Large intestine (tissue), 3 donors: ENCODE measurements around the gene ZNF471. TPM values are rescaled to one million over a fixed set of nuclear protein-coding genes. Genes with fewer than 3 reads are reported as not detected.

Source experiments
- DNase-seq, 2 donors: peaks; one replicate each; pipeline versions ENCODE4 v3.0.0 to v3.0.0-alpha.2; 2013
- H3K27ac ChIP-seq: one replicate; pipeline ENCODE4 v1.5.1; 2013; ENCODE audit warnings: low read length
- H3K27me3 ChIP-seq: 2 replicates; pipeline ENCODE4 v1.6.1; 2013; ENCODE audit warnings: low read length; ENCODE audit not compliant: control insufficient read depth, insufficient read depth
- H3K36me3 ChIP-seq: 2 replicates; pipeline ENCODE4 v1.6.1; 2013; ENCODE audit warnings: low read length; ENCODE audit not compliant: control insufficient read depth, insufficient read depth
- H3K4me1 ChIP-seq: one replicate; pipeline ENCODE4 v1.6.1; 2013; ENCODE audit warnings: low read length; ENCODE audit not compliant: control insufficient read depth, insufficient read depth
- H3K4me3 ChIP-seq: one replicate; pipeline ENCODE4 v1.5.1; 2013; ENCODE audit warnings: low read length
- H3K9me3 ChIP-seq: one replicate; pipeline ENCODE4 v1.6.1; 2013; ENCODE audit warnings: mild to moderate bottlenecking, low read depth, low read length, moderate library complexity; ENCODE audit not compliant: control insufficient read depth
- WGBS: methylation state at CpG from one replicate; pipeline ENCODE4 v1.1.5; 2013; ENCODE audit warnings: low lambda C conversion rate; ENCODE audit not compliant: insufficient coverage; 5-methylcytosine and 5-hydroxymethylcytosine counted together
- polyA plus RNA-seq: library from polyadenylated mRNA; unstranded; fragments of 120-200 nt; gene quantifications from one replicate; pipeline ENCODE4 v1.2.1, GENCODE V29; 2013

Gene ZNF471
- polyA plus RNA-seq, 1 donor = 11.7 TPM

GRCh38 chr19:56525214-56525860, 17.7 kb downstream of the ZNF471 start:
- DNase-seq = no peak
- Histone ChIP-seq H3K36me3 (peaks cover 5% of the 10 kb centered on the region), H3K4me3 (no peak overlapping the region), H3K9me3 (peaks cover 18% of the 10 kb centered on the region), H3K4me1 (no peaks in the 10 kb centered on the region), H3K27ac (no peak overlapping the region), H3K27me3 (no peaks in the 10 kb centered on the region)
- WGBS = 100% methylated on average over 1 of the region's 4 CpGs

- no CpG with 5 or more reads among the region's 3 CpGs for WGBS
- H3K27ac ChIP-seq = no peak overlapping the region
These were observed 29.8 kb downstream of the ZNF471 start for GRCh38 chr19:56537442-56537841.

GRCh38 chr19:56538254-56538760, 30.7 kb downstream of the ZNF471 start:
- no CpG with 5 or more reads among the region's 46 CpGs for WGBS
- peaks cover 22% of the 10 kb centered on the region for H3K9me3 ChIP-seq
- DNase-seq = peak; percentile 90 to 97

More at GRCh38 chr19:56537442-56537841, 29.8 kb downstream of the ZNF471 start:
- Histone ChIP-seq H3K4me1 (no peaks in the 10 kb centered on the region), H3K9me3 (peaks cover 22% of the 10 kb centered on the region), H3K4me3 (no peak overlapping the region), H3K27me3 (no peaks in the 10 kb centered on the region), H3K36me3 (peaks cover 13% of the 10 kb centered on the region)
- no peak for DNase-seq

GRCh38 chr19:56538761-56539263, 31.2 kb downstream of the ZNF471 start, which contains the start of gene ZFP28:
Gene ZFP28 (plus strand): TSS chr19:56538948. CDS start chr19:56539019, 71 bp downstream.
- DNase-seq = peak; percentile 66 to 84
- H3K9me3 ChIP-seq = peaks cover 22% of the 10 kb centered on the region
- WGBS = no CpG with 5 or more reads among the region's 65 CpGs
- H3K4me3 ChIP-seq = peak within 1 kb of the TSS; percentile 84
- peak within 1 kb of the TSS; percentile 94 for H3K27ac ChIP-seq
- no peaks in the 10 kb centered on the region for H3K27me3 ChIP-seq
- peaks cover 13% of the 10 kb centered on the region for H3K36me3 ChIP-seq
- no peaks in the 10 kb centered on the region for H3K4me1 ChIP-seq

More at GRCh38 chr19:56538254-56538760, 30.7 kb downstream of the ZNF471 start:
- peak overlapping the region; percentile 94 for H3K27ac ChIP-seq
- H3K36me3 ChIP-seq = peaks cover 13% of the 10 kb centered on the region
- H3K27me3 ChIP-seq = no peaks in the 10 kb centered on the region
- peak overlapping the region; percentile 84 for H3K4me3 ChIP-seq
- H3K4me1 ChIP-seq = no peaks in the 10 kb centered on the region

- Histone ChIP-seq H3K27ac (no peak overlapping the region), H3K4me1 (no peaks in the 10 kb centered on the region), H3K4me3 (no peak overlapping the region), H3K9me3 (peaks cover 15% of the 10 kb centered on the region), H3K27me3 (no peaks in the 10 kb centered on the region), H3K36me3 (peaks cover 19% of the 10 kb centered on the region)
- DNase-seq = no peak
- WGBS = no CpG with 5 or more reads among the region's 2 CpGs
These were observed 36.1 kb downstream of the ZNF471 start for GRCh38 chr19:56543776-56544175.

GRCh38 chr19:56547535-56547934, 39.9 kb downstream of the ZNF471 start:
- Histone ChIP-seq H3K9me3 (peaks cover 16% of the 10 kb centered on the region), H3K4me1 (no peaks in the 10 kb centered on the region), H3K27me3 (no peaks in the 10 kb centered on the region), H3K27ac (no peak overlapping the region), H3K4me3 (no peak overlapping the region), H3K36me3 (peaks cover 26% of the 10 kb centered on the region)
- whole genome bisulfite sequencing = no CpG with 5 or more reads among the region's 6 CpGs
- DNase-seq = no peak

GRCh38 chr19:56554272-56554869, 46.7 kb downstream of the ZNF471 start:
- no peaks in the 10 kb centered on the region for H3K27me3 ChIP-seq
- H3K4me1 ChIP-seq = no peaks in the 10 kb centered on the region
- no peak for DNase-seq
- no peak overlapping the region for H3K27ac ChIP-seq
- H3K4me3 ChIP-seq = no peak overlapping the region
- H3K36me3 ChIP-seq = peaks cover 31% of the 10 kb centered on the region
- WGBS = no CpG with 5 or more reads among the region's 6 CpGs
- peaks cover 14% of the 10 kb centered on the region for H3K9me3 ChIP-seq

GRCh38 chr19:56562766-56563165, 55.1 kb downstream of the ZNF471 start:
- peaks cover 15% of the 10 kb centered on the region for H3K9me3 ChIP-seq
- no peaks in the 10 kb centered on the region for H3K27me3 ChIP-seq
- DNase-seq = no peak
- H3K27ac ChIP-seq = no peak overlapping the region
- no peaks in the 10 kb centered on the region for H3K36me3 ChIP-seq
- WGBS = 90% methylated on average over 2 of the region's 2 CpGs
- H3K4me3 ChIP-seq = no peak overlapping the region
- no peaks in the 10 kb centered on the region for H3K4me1 ChIP-seq

- Histone ChIP-seq H3K27ac (peak overlapping the region; percentile 57), H3K36me3 (peaks cover 19% of the 10 kb centered on the region), H3K4me3 (peak overlapping the region; percentile 65), H3K27me3 (no peaks in the 10 kb centered on the region), H3K9me3 (peaks cover 15% of the 10 kb centered on the region), H3K4me1 (no peaks in the 10 kb centered on the region)
- WGBS = no CpG with 5 or more reads among the region's 23 CpGs
- peak in 1 of 2 donors; percentile 1 for DNase-seq
These were observed 59.2 kb downstream of the ZNF471 start for GRCh38 chr19:56566904-56567273.

GRCh38 chr19:56567274-56568120, 59.8 kb downstream of the ZNF471 start, which contains the start of gene ZNF470:
Gene ZNF470 (plus strand): TSS chr19:56567468. CDS start chr19:56570312, 2,844 bp downstream.
- Histone ChIP-seq H3K4me3 (peak within 1 kb of the TSS; percentile 65), H3K27ac (peak within 1 kb of the TSS; percentile 57), H3K36me3 (peaks cover 22% of the 10 kb centered on the region), H3K9me3 (peaks cover 18% of the 10 kb centered on the region), H3K27me3 (no peaks in the 10 kb centered on the region), H3K4me1 (no peaks in the 10 kb centered on the region)
- DNase-seq = peak; percentile 92 to 96
- WGBS = 40% methylated on average over 2 of the region's 66 CpGs
